ENCODE measurements around the gene LRRC1. TPM values are rescaled to one million over a fixed set of nuclear protein-coding genes. Genes with fewer than 3 reads are reported as not detected.

The LRRC1 gene
- total and polyA plus RNA-seq, 2 of the 8 experiments (the other 6 are each of a cell fraction or from before 2014, with no cell fraction given) = 6.7 to 15.9 TPM

- no peak for TF ChIP-seq CHD7 (IDR thresholded peaks at IDR 0.05; ENCODE audit: insufficient replicate concordance, low read length)
- TF ChIP-seq CHD1 (IDR thresholded peaks at IDR 0.05; ENCODE audit: low read depth, low read length) = no peak
- TF ChIP-seq SAP30 (IDR thresholded peaks at IDR 0.05; ENCODE audit: insufficient read depth, insufficient replicate concordance, low read length) = no peak
- no peak for TF ChIP-seq FOSL1 (IDR thresholded peaks at IDR 0.05; ENCODE audit: insufficient read depth, low read depth, low read length)
- TF ChIP-seq NANOG (IDR thresholded peaks at IDR 0.05; ENCODE audit: insufficient read depth, low read depth, low read length, poor library complexity, severe bottlenecking) = no peak
- TF ChIP-seq SP2 (IDR thresholded peaks at IDR 0.05; ENCODE audit: low read length) = no peak
- no peak for TF ChIP-seq ZNF274 (IDR thresholded peaks at IDR 0.05; ENCODE audit: borderline replicate concordance, extremely low read depth, low read length)
- TF ChIP-seq TAF1 (IDR thresholded peaks at IDR 0.05; ENCODE audit: low read depth, low read length) = no peak
- TF ChIP-seq KDM1A (IDR thresholded peaks at IDR 0.05; ENCODE audit: borderline replicate concordance, low read length) = no peak
- peak; percentile 72 for TF ChIP-seq BACH1 (IDR thresholded peaks at IDR 0.05; ENCODE audit: low read length)
- no peak for TF ChIP-seq TCF12 (IDR thresholded peaks at IDR 0.05; ENCODE audit: low read depth, low read length)
- TF ChIP-seq EZH2 (IDR thresholded peaks at IDR 0.05; ENCODE audit: low read depth, low read length, severe bottlenecking) = no peak
- TF ChIP-seq JUND (IDR thresholded peaks at IDR 0.05; ENCODE audit: low read length) = no peak
Observed at GRCh38 chr6:53811082-53811481, 16.3 kb downstream of the LRRC1 start (continued).
